Measurements from ENCODE around the gene RBMS3.

Gene RBMS3

DNA sequence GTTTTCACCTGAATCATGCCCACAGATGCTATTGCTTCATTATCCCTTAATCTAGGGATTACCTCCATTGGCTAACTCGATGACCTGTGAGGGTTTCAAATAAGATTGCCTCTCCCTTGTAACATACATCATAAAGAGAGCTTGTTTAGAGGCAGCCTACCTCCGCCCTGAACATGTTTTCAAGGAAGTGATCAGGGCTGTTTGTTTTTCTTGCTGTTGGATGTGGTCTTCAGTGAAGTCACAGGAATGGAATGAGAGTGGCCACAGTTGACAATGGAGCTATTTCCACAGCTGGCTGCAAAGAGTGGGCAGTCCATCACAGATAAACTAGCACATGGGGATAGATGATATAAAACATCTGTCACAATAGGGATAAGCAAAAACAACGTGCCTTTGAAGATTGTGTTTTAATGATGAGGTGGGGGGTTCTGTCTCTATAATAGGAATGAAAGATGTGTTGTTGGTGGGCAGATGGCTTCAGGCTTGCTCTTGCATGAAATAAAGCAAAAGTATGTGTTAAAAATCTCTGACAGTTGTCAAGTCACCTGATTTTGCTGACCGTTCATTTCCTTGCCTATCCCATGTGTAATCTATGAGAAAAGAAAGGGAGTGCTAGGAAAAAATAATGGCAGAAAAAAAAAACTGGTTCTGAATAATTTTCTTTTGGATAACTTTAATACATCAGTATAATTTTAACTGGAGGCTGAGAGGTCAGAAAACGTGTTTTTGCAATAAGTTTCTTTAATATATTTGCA, 642.3 kb downstream of the RBMS3 start:
- H3K9me3 Mint-ChIP-seq = no peaks in the 10 kb centered on the region
- no peaks in the 10 kb centered on the region for H3K36me3 Mint-ChIP-seq (ENCODE audit: low read depth)
- H3K4me3 Mint-ChIP-seq = no peak overlapping the region
- peak overlapping the region; percentile 41 to 87 (median 64) for H3K27ac Mint-ChIP-seq
- TF ChIP-seq, protein P1, sequence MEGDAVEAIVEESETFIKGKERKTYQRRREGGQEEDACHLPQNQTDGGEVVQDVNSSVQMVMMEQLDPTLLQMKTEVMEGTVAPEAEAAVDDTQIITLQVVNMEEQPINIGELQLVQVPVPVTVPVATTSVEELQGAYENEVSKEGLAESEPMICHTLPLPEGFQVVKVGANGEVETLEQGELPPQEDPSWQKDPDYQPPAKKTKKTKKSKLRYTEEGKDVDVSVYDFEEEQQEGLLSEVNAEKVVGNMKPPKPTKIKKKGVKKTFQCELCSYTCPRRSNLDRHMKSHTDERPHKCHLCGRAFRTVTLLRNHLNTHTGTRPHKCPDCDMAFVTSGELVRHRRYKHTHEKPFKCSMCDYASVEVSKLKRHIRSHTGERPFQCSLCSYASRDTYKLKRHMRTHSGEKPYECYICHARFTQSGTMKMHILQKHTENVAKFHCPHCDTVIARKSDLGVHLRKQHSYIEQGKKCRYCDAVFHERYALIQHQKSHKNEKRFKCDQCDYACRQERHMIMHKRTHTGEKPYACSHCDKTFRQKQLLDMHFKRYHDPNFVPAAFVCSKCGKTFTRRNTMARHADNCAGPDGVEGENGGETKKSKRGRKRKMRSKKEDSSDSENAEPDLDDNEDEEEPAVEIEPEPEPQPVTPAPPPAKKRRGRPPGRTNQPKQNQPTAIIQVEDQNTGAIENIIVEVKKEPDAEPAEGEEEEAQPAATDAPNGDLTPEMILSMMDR (IDR thresholded peaks at IDR 0.05; ENCODE audit: unreplicated experiment in 3 of 3) = no peak
- no peaks in the 10 kb centered on the region for H3K27me3 Mint-ChIP-seq (ENCODE audit: low read depth)
- peaks cover 35% of the 10 kb centered on the region for H3K4me1 Mint-ChIP-seq

GRCh38 chr3:29924783-29925561, 644.1 kb downstream of the RBMS3 start:
- H3K9me3 Mint-ChIP-seq = no peaks in the 10 kb centered on the region
- H3K27ac Mint-ChIP-seq = peak overlapping the region; percentile 1 to 17 (median 6)
- peaks cover 29% of the 10 kb centered on the region for H3K4me1 Mint-ChIP-seq
- no peak overlapping the region for H3K4me3 Mint-ChIP-seq
- H3K27me3 Mint-ChIP-seq (ENCODE audit: low read depth) = no peaks in the 10 kb centered on the region
- H3K36me3 Mint-ChIP-seq (ENCODE audit: low read depth) = no peaks in the 10 kb centered on the region
- TF ChIP-seq, protein P1 (IDR thresholded peaks at IDR 0.05; ENCODE audit: unreplicated experiment in 3 of 3) = no peak

DNA sequence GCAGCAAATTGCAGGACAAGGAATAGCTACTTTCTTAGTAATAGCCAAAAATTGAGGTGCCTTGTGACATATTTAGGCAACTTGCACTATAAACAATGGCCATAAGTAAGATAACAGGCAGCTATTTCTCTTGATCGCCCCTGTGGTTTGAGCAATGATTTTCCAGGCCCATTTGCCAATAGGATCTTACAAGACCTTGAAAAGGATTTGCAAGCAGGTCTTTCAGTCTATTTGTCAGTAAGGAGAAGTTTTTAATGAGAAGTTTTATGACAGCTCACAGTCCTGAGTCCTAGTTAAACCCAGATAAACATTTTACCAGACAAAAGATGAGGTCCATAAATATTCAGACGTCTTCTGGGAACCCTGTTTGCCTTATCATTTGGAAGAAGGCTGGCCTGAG, 645.5 kb downstream of the RBMS3 start:
- Mint-ChIP-seq H3K36me3 (ENCODE audit: low read depth) (no peaks in the 10 kb centered on the region), H3K27ac (peak overlapping the region in 1 of 3 experiments; percentile 28), H3K27me3 (ENCODE audit: low read depth) (no peaks in the 10 kb centered on the region), H3K4me1 (peaks cover 25% of the 10 kb centered on the region), H3K4me3 (no peak overlapping the region), H3K9me3 (no peaks in the 10 kb centered on the region)
- TF ChIP-seq, protein P1 (IDR thresholded peaks at IDR 0.05; ENCODE audit: unreplicated experiment in 3 of 3) = no peak

GRCh38 chr3:29932696-29933325, 651.9 kb downstream of the RBMS3 start:
- no peaks in the 10 kb centered on the region for H3K9me3 Mint-ChIP-seq
- H3K27ac Mint-ChIP-seq = peak overlapping the region in 1 of 3 experiments; percentile 47
- TF ChIP-seq, protein P1 (IDR thresholded peaks at IDR 0.05; ENCODE audit: unreplicated experiment in 3 of 3) = no peak
- no peaks in the 10 kb centered on the region for H3K27me3 Mint-ChIP-seq (ENCODE audit: low read depth)
- H3K4me1 Mint-ChIP-seq = peaks cover 10% of the 10 kb centered on the region
- no peaks in the 10 kb centered on the region for H3K36me3 Mint-ChIP-seq (ENCODE audit: low read depth)
- H3K4me3 Mint-ChIP-seq = no peak overlapping the region

- TF ChIP-seq, protein P1 (IDR thresholded peaks at IDR 0.05; ENCODE audit: unreplicated experiment in 3 of 3) = no peak
- H3K9me3 Mint-ChIP-seq = no peaks in the 10 kb centered on the region
- H3K27me3 Mint-ChIP-seq (ENCODE audit: low read depth) = no peaks in the 10 kb centered on the region
- H3K4me3 Mint-ChIP-seq = no peak overlapping the region
- no peaks in the 10 kb centered on the region for H3K36me3 Mint-ChIP-seq (ENCODE audit: low read depth)
- peaks cover 10% of the 10 kb centered on the region for H3K4me1 Mint-ChIP-seq
- H3K27ac Mint-ChIP-seq = peak overlapping the region in 1 of 3 experiments; percentile 1
These were observed 653.1 kb downstream of the RBMS3 start for GRCh38 chr3:29933802-29934490.
